ENCODE results near the gene NHERF2.

NHERF2 gene

GRCh38 chr16:2026461-2027023, at the start of gene NHERF2:
Gene NHERF2, plus strand, starts transcription at chr16:2026902. Its CDS starts 104 bp downstream, at chr16:2027006.
- Mint-ChIP-seq H3K27me3 (peaks cover 43 to 64% of the 10 kb centered on the region in 2 donors), H3K27ac (peak within 1 kb of the TSS; percentile 47), H3K4me1 (peaks cover 17 to 31% of the 10 kb centered on the region in 2 donors), H3K9me3 (no peaks in the 10 kb centered on the region), H3K36me3 (peaks cover 0 to 6% of the 10 kb centered on the region in 2 donors), H3K4me3 (peak within 1 kb of the TSS; percentile 70 to 71)
- DNase-seq (no peak), ATAC-seq (replicated peaks) (peak in 1 of 2 donors; percentile 3)

- no peak for ATAC-seq (replicated peaks)
- no peak overlapping the region for H3K27ac Mint-ChIP-seq
- peaks cover 45 to 58% of the 10 kb centered on the region in 2 donors for H3K36me3 Mint-ChIP-seq
Measured at GRCh38 chr16:1976951-1977874, 49.5 kb upstream of the NHERF2 start.

GRCh38 chr16:1977875-1978268, 48.8 kb upstream of the NHERF2 start:
- Mint-ChIP-seq H3K4me1 (peaks cover 29 to 49% of the 10 kb centered on the region in 2 donors), H3K36me3 (peaks cover 44 to 55% of the 10 kb centered on the region in 2 donors), H3K4me3 (no peak overlapping the region), H3K9me3 (no peaks in the 10 kb centered on the region), H3K27me3 (peaks cover 32 to 42% of the 10 kb centered on the region in 2 donors), H3K27ac (no peak overlapping the region)
- ATAC-seq (replicated peaks) (no peak), DNase-seq (no peak)

More at GRCh38 chr16:1976951-1977874, 49.5 kb upstream of the NHERF2 start:
- Mint-ChIP-seq H3K9me3 (no peaks in the 10 kb centered on the region), H3K27me3 (peaks cover 28 to 35% of the 10 kb centered on the region in 2 donors), H3K4me3 (peak overlapping the region in 1 of 2 donors; percentile 59), H3K4me1 (peaks cover 28 to 47% of the 10 kb centered on the region in 2 donors)
- DNase-seq = no peak

GRCh38 chr16:1978476-1979120, 48.1 kb upstream of the NHERF2 start:
- Mint-ChIP-seq H3K4me1 (peaks cover 28 to 49% of the 10 kb centered on the region in 2 donors), H3K9me3 (no peaks in the 10 kb centered on the region), H3K4me3 (no peak overlapping the region), H3K27ac (no peak overlapping the region), H3K36me3 (peaks cover 38 to 48% of the 10 kb centered on the region in 2 donors), H3K27me3 (peaks cover 35 to 45% of the 10 kb centered on the region in 2 donors)
- DNase-seq (no peak), ATAC-seq (replicated peaks) (no peak)

GRCh38 chr16:1979271-1980029, 47.3 kb upstream of the NHERF2 start:
- no peaks in the 10 kb centered on the region for H3K9me3 Mint-ChIP-seq
- ATAC-seq (replicated peaks) = no peak
- peaks cover 35 to 45% of the 10 kb centered on the region in 2 donors for H3K27me3 Mint-ChIP-seq
- peaks cover 35 to 43% of the 10 kb centered on the region in 2 donors for H3K36me3 Mint-ChIP-seq
- DNase-seq = no peak
- peaks cover 28 to 49% of the 10 kb centered on the region in 2 donors for H3K4me1 Mint-ChIP-seq
- H3K27ac Mint-ChIP-seq = no peak overlapping the region
- H3K4me3 Mint-ChIP-seq = peak overlapping the region in 1 of 2 donors; percentile 19

DNA sequence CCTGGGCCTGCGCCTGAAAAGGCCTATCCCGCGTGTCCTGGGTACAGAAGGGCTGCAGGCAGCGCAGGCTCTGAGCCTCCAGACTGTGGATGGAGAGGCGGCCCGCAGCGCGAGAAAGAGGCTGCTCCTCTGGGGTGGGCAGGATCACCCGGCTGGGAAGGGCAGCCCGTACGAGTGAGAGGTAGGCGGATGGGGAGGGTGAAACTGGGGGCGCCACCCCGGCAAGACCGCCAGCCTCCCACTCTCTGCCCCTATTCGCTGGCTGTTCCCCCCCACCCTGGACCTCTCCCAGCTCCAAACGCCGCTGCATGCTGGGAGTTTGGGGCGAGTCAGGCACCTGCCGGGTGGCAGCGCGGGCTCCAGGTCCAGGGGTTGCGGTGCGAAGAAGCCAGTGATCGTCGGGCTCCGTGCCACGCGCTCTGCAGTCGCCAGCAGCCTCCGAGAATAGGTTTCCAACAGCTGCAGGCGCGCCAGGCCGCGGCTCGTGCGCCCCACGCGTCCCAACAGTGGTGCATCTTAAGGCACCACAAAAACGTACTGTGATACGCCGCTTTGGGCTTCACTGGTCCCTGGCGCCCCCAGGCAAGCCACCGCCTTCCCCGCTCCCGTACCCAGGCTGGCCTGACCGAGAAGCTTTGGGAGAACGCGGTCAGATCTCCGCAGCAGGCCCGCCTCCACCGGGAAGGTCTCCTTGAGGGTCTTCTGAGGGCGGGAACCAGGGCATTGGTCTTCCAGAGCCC, 46.5 kb upstream of the NHERF2 start:
- Mint-ChIP-seq H3K36me3 (peaks cover 30 to 35% of the 10 kb centered on the region in 2 donors), H3K27ac (no peak overlapping the region), H3K9me3 (no peaks in the 10 kb centered on the region), H3K4me3 (no peak overlapping the region), H3K27me3 (peaks cover 35 to 41% of the 10 kb centered on the region in 2 donors), H3K4me1 (peaks cover 30 to 53% of the 10 kb centered on the region in 2 donors)
- ATAC-seq (replicated peaks) (no peak), DNase-seq (no peak)

- Mint-ChIP-seq H3K27me3 (peaks cover 35 to 41% of the 10 kb centered on the region in 2 donors), H3K9me3 (no peaks in the 10 kb centered on the region), H3K27ac (no peak overlapping the region), H3K4me1 (peaks cover 35 to 58% of the 10 kb centered on the region in 2 donors), H3K36me3 (peaks cover 29 to 34% of the 10 kb centered on the region in 2 donors), H3K4me3 (no peak overlapping the region)
- ATAC-seq (replicated peaks) (no peak), DNase-seq (no peak)
Measured at GRCh38 chr16:1980770-1981087, 46.0 kb upstream of the NHERF2 start.

DNA sequence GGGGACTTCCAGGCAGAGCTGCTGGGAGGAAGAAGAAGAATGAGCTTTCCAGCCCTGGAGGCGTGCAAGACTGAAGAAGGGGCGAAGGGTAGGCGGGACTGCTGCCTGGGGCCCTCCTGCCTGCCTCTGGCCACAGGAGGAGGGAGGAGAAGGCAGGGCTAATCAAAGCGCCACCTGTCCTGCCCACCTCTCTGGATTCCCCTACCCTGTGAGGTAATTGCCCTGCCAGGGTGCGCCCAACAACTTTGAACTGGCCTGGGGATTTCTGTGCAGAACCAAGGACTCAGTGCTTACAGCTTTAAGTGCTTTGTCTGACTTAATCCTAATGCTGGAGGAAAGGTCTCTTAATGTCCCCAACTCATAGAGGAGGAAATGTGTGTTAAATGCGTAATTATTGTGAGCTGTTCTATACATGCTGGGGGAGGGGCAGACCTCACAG, 45.3 kb upstream of the NHERF2 start, which contains the start of gene NOXO1:
Gene NOXO1 (minus strand): TSS at position 72 of the 439 bp plus-strand sequence. CDS start 290 bp downstream, outside the sequence.
- no peaks in the 10 kb centered on the region for H3K9me3 Mint-ChIP-seq
- H3K4me1 Mint-ChIP-seq = peaks cover 39 to 65% of the 10 kb centered on the region in 2 donors
- peaks cover 25 to 34% of the 10 kb centered on the region in 2 donors for H3K36me3 Mint-ChIP-seq
- peaks cover 30 to 41% of the 10 kb centered on the region in 2 donors for H3K27me3 Mint-ChIP-seq
- ATAC-seq (replicated peaks) = peak in 1 of 2 donors; percentile 25
- no peak for DNase-seq
- H3K4me3 Mint-ChIP-seq = peak within 1 kb of the TSS in 1 of 2 donors; percentile 13
- H3K27ac Mint-ChIP-seq = peak within 1 kb of the TSS; percentile 59

DNA sequence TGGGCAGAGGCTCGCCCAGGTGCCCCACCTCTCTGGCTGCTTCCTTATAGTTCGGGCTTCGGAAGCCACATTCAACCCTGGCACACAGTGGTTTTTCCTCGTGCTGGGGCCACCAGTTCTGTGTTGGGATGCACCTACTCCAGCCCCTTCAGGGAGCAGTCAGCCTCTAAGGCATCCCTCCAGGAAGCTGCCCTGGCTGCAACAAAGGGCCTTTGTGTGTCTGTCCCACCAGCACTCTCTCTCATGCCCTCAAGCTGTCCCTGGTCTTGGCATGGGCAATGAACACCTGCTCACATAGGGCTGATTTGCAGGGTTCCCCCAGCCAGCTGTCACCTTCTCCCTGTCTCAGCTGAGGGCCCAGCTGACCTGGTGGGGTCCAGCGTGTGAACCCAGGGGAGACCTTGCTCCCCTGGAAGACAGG, 44.7 kb upstream of the NHERF2 start:
- DNase-seq (no peak), ATAC-seq (replicated peaks) (no peak)
- Mint-ChIP-seq H3K27ac (no peak overlapping the region), H3K27me3 (peaks cover 30 to 41% of the 10 kb centered on the region in 2 donors), H3K36me3 (peaks cover 26 to 34% of the 10 kb centered on the region in 2 donors), H3K4me3 (peak overlapping the region in 1 of 2 donors; percentile 10), H3K4me1 (peaks cover 44 to 66% of the 10 kb centered on the region in 2 donors), H3K9me3 (no peaks in the 10 kb centered on the region)

DNA sequence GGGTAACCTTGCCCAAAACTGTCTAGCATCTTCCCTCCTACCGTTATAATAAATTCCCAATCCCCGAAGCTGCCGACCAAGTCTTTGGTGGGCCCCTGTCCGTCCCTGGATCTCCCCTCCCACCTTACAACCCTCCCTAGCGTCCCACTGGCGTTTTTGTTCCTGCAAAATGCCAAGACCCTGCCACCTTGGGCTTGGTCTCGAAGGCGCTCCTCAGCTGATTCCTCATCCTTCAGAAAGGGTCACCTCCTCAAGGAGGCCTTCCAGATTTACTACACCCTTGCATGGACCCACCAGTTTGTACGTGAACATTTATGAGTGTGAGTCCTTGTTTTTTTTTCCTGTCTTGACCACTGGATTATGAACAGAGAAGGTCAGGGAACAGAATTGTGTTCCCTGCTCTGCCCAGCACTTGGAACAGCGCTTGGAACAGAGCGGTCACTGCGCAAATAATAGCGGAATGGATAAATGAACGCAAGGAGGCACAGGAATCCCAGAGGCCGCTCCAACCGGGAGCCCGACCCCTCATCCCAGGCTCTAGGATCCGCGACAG, 43.6 kb upstream of the NHERF2 start:
- no peak for DNase-seq
- H3K27me3 Mint-ChIP-seq = peaks cover 26 to 35% of the 10 kb centered on the region in 2 donors
- H3K4me3 Mint-ChIP-seq = peak overlapping the region in 1 of 2 donors; percentile 85
- H3K36me3 Mint-ChIP-seq = peaks cover 20 to 30% of the 10 kb centered on the region in 2 donors
- H3K9me3 Mint-ChIP-seq = no peaks in the 10 kb centered on the region
- H3K27ac Mint-ChIP-seq = peak overlapping the region; percentile 37
- ATAC-seq (replicated peaks) = no peak
- H3K4me1 Mint-ChIP-seq = peaks cover 44 to 66% of the 10 kb centered on the region in 2 donors

DNA sequence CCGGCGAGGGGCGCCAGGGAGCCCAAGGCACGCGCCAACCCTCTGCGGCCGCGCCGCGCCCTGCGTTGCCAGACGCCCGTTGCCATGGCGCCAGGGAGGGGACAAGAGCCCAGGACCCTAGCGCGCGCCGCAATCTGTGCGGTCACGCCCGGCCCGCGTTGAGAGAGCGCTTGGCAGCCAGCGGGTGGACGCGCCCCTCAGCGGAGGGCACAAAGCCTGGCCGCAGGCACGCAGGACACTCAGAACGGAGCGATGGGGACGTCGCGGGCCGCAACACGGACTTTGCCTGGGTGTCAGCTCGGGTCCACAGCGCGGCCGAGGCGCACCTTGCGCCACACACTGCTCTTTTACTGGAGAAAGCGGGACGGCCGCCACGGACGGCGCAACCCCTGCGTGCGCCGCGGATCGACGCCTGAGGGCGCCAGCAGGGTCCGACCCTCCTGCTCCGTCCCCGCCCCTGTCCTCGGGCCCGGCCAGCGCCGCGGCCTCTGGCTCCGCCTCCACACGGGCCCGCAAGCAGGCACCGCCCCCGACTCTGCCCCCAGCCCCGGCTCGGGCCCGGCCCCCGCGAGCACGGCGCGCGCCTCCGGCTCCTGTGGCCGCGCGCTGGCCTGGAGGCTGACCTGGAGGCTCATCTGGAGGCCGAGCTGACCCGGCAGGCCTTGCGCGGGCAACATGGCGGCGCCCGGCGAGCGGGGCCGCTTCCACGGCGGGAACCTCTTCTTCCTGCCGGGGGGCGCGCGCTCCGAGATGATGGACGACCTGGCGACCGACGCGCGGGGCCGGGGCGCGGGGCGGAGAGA, 43.0 kb upstream of the NHERF2 start, which contains the start of gene GFER:
Gene GFER (plus strand): TSS at position 650 of the 803 bp plus-strand sequence. CDS start 26 bp downstream, at position 676.
- Mint-ChIP-seq H3K9me3 (no peaks in the 10 kb centered on the region), H3K27me3 (peaks cover 23 to 31% of the 10 kb centered on the region in 2 donors), H3K27ac (peak within 1 kb of the TSS; percentile 88), H3K4me3 (peak within 1 kb of the TSS; percentile 85 to 87), H3K4me1 (peaks cover 46 to 66% of the 10 kb centered on the region in 2 donors), H3K36me3 (peaks cover 16 to 29% of the 10 kb centered on the region in 2 donors)
- ATAC-seq (replicated peaks) (peak; percentile 82 to 91), DNase-seq (peak; percentile 88)
